IgD-negative memory B cell (primary cell): Measurements from ENCODE around the gene PREX1. TPM values are rescaled to one million over a fixed set of nuclear protein-coding genes. Genes with fewer than 3 reads are reported as not detected.

Source experiments
- H3K27ac Mint-ChIP-seq, 3 donors: one replicate each; pipeline ENCODE4 v1.8.0; 2020 to 2022; ENCODE audit warnings: mild to moderate bottlenecking in 3 of 3, mixed read lengths in 3 of 3, moderate library complexity in 1 of 3
- H3K27me3 Mint-ChIP-seq: one replicate; pipeline ENCODE4 v1.8.0; 2021; ENCODE audit warnings: mixed read lengths
- H3K36me3 Mint-ChIP-seq: one replicate; pipeline ENCODE4 v1.8.0; 2020; ENCODE audit warnings: mild to moderate bottlenecking, mixed read lengths
- H3K4me1 Mint-ChIP-seq, 3 donors: one replicate each; pipeline ENCODE4 v1.8.0; 2020 to 2022; ENCODE audit warnings: mixed read lengths in 3 of 3, mild to moderate bottlenecking in 1 of 3
- H3K4me3 Mint-ChIP-seq, 4 donors: one replicate each; pipeline ENCODE4 v1.8.0; 2020 to 2022; ENCODE audit warnings: mild to moderate bottlenecking in 4 of 4, mixed read lengths in 4 of 4, moderate library complexity in 3 of 4
- H3K9me3 Mint-ChIP-seq, 3 donors: one replicate each; pipeline ENCODE4 v1.8.0; 2020 to 2021; ENCODE audit warnings: mixed read lengths in 3 of 3, mild to moderate bottlenecking in 1 of 3
- polyA plus RNA-seq: library from polyadenylated mRNA; unstranded; fragments of 300-500 nt; fragmentation: Illumina TruSeq; gene quantifications from one replicate; pipeline ENCODE4 v1.2.3, GENCODE V29; 2021

Gene PREX1
- polyA plus RNA-seq, 1 donor from 2014 or later = 41.7 TPM

DNA sequence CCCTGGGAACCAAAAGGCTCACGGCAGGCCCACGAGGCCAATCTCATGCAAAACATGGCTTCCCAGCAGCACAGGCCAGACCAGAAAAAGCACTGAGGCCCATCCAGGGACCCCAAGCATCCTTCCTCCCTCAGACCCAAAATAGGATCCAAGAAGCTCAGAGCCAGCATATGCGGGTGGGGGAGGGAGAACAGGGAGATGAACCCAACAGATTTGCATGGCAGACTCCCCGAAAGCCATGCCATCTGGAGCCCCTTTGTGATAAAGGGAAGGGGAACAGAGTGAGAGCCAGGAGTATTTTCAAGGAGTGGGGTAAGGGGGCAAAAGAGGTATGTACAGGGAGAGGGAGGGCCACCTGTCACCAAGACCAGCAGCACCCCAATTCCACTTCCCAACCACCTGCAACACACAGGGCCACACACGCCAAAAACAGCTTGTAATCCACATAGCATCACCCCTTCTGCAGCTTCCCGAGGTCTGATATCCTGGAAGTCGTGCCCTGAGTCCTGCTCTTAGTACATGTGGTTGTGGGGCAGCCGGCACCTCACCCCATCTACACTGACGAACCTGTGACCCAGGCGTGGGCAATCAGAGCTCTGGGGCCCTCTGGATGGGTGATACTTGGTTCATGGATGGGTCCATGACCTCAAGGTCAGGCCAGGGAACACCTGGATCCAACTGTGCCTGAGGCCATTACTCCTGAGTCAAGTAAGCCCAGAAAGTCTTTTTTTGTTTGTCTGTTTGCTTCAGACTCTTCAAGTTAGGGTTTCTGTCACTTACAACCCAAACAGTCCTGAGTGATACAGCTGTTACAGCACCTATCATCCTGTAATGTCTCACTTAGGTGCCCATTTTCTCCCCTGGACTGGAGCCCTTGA lies 24.4 kb downstream of the PREX1 start:
- Mint-ChIP-seq H3K9me3 (peaks cover 0 to 2% (median 0%) of the 10 kb centered on the region in 3 donors), H3K27ac (peak overlapping the region in 1 of 3 donors; percentile 81), H3K4me1 (peaks cover 46 to 78% (median 56%) of the 10 kb centered on the region in 3 donors), H3K36me3 (peaks cover 16% of the 10 kb centered on the region), H3K27me3 (no peaks in the 10 kb centered on the region), H3K4me3 (peak overlapping the region in 1 of 4 donors; percentile 88)

DNA sequence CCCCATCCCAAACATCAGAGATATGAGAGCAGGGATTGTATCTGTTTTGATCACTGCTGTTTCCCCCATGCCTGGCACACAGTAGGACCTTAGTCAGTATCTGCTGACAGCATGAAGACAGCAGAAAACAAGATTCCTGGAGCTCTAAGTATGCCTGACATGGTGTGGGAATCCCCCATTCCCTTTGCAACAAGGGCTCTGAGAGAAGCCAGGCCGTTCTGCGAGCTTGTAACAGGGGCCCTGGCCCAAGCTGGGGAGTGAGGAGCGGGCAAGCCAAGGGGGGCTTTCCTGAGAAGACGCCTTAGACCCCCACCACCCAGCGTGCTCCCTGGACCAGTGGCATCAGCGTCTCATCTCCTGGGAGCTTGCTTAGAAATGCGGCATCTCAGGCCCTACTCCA lies 25.2 kb downstream of the PREX1 start:
- Mint-ChIP-seq H3K27ac (peak overlapping the region in 2 of 3 donors; percentile 61), H3K36me3 (peaks cover 19% of the 10 kb centered on the region), H3K9me3 (peaks cover 0 to 2% (median 0%) of the 10 kb centered on the region in 3 donors), H3K4me3 (peak overlapping the region in 1 of 4 donors; percentile 88), H3K4me1 (peaks cover 53 to 86% (median 64%) of the 10 kb centered on the region in 3 donors), H3K27me3 (no peaks in the 10 kb centered on the region)

GRCh38 chr20:48802216-48802615 lies 25.6 kb downstream of the PREX1 start:
- peak overlapping the region; percentile 6 to 64 (median 61) for H3K27ac Mint-ChIP-seq
- H3K27me3 Mint-ChIP-seq = no peaks in the 10 kb centered on the region
- H3K9me3 Mint-ChIP-seq = peaks cover 0 to 2% (median 0%) of the 10 kb centered on the region in 3 donors
- peaks cover 58 to 90% (median 67%) of the 10 kb centered on the region in 3 donors for H3K4me1 Mint-ChIP-seq
- peak overlapping the region in 2 of 4 donors; percentile 15 to 23 for H3K4me3 Mint-ChIP-seq
- H3K36me3 Mint-ChIP-seq = peaks cover 15% of the 10 kb centered on the region

GRCh38 chr20:48801197-48801596 lies 26.6 kb downstream of the PREX1 start:
- Mint-ChIP-seq H3K9me3 (no peaks in the 10 kb centered on the region), H3K27ac (peak overlapping the region; percentile 19 to 88 (median 73)), H3K27me3 (no peaks in the 10 kb centered on the region), H3K36me3 (peaks cover 10% of the 10 kb centered on the region), H3K4me3 (no peak overlapping the region), H3K4me1 (peaks cover 55 to 87% (median 66%) of the 10 kb centered on the region in 3 donors)

DNA sequence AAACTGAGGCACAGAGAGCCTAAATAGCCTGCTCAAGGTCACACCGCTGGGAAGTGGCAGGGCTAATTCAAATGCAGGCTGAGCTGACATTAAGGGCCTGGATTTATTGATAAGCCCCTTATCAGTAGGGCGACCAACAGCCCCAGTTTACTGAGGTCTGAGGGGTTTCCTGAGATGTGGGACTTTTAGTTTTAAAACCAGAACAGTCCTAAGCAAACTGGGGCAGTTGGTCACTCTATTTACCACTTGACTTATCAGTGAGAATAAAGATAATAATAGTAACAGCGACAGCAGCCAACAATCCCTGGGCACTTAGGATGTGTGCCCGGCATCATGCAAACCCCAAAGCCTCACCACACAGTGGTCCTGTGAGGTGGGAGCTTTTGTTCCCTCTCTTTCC lies 27.6 kb downstream of the PREX1 start:
- Mint-ChIP-seq H3K9me3 (no peaks in the 10 kb centered on the region), H3K4me1 (peaks cover 60 to 89% (median 70%) of the 10 kb centered on the region in 3 donors), H3K36me3 (peaks cover 11% of the 10 kb centered on the region), H3K27ac (peak overlapping the region in 2 of 3 donors; percentile 19 to 88), H3K4me3 (peak overlapping the region in 1 of 4 donors; percentile 8), H3K27me3 (no peaks in the 10 kb centered on the region)

- no peaks in the 10 kb centered on the region for H3K9me3 Mint-ChIP-seq
- peaks cover 65 to 89% (median 75%) of the 10 kb centered on the region in 3 donors for H3K4me1 Mint-ChIP-seq
- peak overlapping the region in 1 of 4 donors; percentile 17 for H3K4me3 Mint-ChIP-seq
- peak overlapping the region in 2 of 3 donors; percentile 47 to 73 for H3K27ac Mint-ChIP-seq
- H3K36me3 Mint-ChIP-seq = peaks cover 11% of the 10 kb centered on the region
- no peaks in the 10 kb centered on the region for H3K27me3 Mint-ChIP-seq
Observed at GRCh38 chr20:48799328-48800105, 28.3 kb downstream of the PREX1 start.

DNA sequence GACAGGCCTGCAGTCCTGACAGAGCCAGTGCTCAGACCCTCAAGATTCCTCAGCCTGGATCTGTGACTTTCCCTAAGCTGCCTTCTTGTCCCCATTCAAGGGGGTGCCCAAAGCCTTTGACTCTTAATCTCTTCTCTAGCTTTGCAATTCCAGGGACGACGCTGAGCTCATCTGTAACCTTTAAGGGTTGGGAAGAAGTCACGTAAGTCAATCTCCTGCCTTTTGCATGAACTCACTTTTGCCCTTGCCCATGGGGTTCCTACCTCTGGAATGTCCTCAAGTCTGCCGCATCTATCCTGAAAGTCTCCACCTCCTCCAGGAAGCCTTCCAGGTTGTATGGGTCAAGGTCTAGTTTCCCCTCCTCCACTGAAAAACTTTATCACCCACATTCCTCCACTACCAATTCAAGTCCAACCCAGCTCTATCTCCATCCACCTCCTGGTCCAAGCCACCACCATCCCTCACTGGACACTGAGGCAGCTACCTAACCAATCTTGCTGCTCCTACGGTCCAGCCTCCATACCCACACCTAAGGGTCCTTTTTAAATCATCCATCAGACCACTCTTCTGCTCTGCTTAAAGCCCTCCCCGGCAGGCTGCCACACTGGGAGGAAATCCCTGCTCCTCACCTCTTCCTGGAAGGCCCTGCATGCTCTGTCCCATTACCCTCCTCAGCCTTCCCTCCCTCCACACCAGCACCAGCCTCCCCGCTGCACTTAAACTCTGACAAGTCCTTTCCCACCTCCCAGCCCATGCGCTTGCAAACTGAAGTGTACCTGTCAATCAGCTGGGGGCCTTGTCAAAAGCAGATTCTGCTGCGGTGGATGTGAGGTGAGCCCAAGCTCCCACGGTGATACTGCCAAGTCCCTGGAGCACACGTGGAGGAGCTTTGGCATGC lies 29.7 kb downstream of the PREX1 start:
- peaks cover 61 to 82% (median 65%) of the 10 kb centered on the region in 3 donors for H3K4me1 Mint-ChIP-seq
- H3K27me3 Mint-ChIP-seq = no peaks in the 10 kb centered on the region

GRCh38 chr20:48797275-48797825 lies 30.4 kb downstream of the PREX1 start:
- Mint-ChIP-seq H3K4me3 (peak overlapping the region in 2 of 4 donors; percentile 86 to 91), H3K27me3 (no peaks in the 10 kb centered on the region), H3K27ac (peak overlapping the region in 2 of 3 donors; percentile 36 to 95), H3K9me3 (no peaks in the 10 kb centered on the region), H3K4me1 (peaks cover 53 to 76% (median 58%) of the 10 kb centered on the region in 3 donors), H3K36me3 (peaks cover 10% of the 10 kb centered on the region)

More for the DNA sequence above, 29.7 kb downstream of the PREX1 start:
- H3K36me3 Mint-ChIP-seq = peaks cover 11% of the 10 kb centered on the region
- H3K4me3 Mint-ChIP-seq = peak overlapping the region in 2 of 4 donors; percentile 86 to 91
- H3K9me3 Mint-ChIP-seq = no peaks in the 10 kb centered on the region
- peak overlapping the region; percentile 36 to 95 (median 69) for H3K27ac Mint-ChIP-seq

DNA sequence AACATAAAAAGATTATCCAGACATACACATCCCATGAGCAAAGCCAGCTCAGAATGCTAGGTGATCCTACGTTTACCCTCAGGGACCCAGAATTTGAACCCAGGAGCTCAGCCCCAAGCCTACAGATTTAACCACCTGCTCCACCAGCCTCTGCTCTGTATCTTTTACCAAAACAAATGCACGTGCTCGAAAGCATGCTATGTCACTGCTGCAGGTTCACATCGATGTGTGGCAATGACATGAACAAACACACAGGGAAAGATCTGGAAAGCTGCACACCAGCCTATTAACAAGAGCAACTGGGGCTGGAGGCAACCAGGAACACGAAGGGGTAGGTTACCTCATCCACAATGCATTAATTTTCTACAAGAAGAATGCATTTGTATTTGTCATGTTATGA lies 32.1 kb downstream of the PREX1 start:
- Mint-ChIP-seq H3K27me3 (no peaks in the 10 kb centered on the region), H3K27ac (peak overlapping the region in 1 of 3 donors; percentile 33), H3K4me3 (peak overlapping the region in 1 of 4 donors; percentile 63), H3K9me3 (no peaks in the 10 kb centered on the region), H3K4me1 (peaks cover 51 to 73% (median 57%) of the 10 kb centered on the region in 3 donors), H3K36me3 (peaks cover 4% of the 10 kb centered on the region)

- no peaks in the 10 kb centered on the region for H3K27me3 Mint-ChIP-seq
- H3K36me3 Mint-ChIP-seq = peaks cover 4% of the 10 kb centered on the region
- peak overlapping the region in 2 of 3 donors; percentile 13 to 33 for H3K27ac Mint-ChIP-seq
- H3K4me3 Mint-ChIP-seq = no peak overlapping the region
- H3K4me1 Mint-ChIP-seq = peaks cover 54 to 73% (median 61%) of the 10 kb centered on the region in 3 donors
- no peaks in the 10 kb centered on the region for H3K9me3 Mint-ChIP-seq
Observed at GRCh38 chr20:48794816-48795457, 32.9 kb downstream of the PREX1 start.

- Mint-ChIP-seq H3K9me3 (no peaks in the 10 kb centered on the region), H3K27me3 (no peaks in the 10 kb centered on the region), H3K4me3 (no peak overlapping the region), H3K4me1 (peaks cover 57 to 74% (median 67%) of the 10 kb centered on the region in 3 donors), H3K36me3 (peaks cover 4% of the 10 kb centered on the region), H3K27ac (peak overlapping the region; percentile 13 to 83 (median 50))
Observed at GRCh38 chr20:48794360-48794759, 33.4 kb downstream of the PREX1 start.

DNA sequence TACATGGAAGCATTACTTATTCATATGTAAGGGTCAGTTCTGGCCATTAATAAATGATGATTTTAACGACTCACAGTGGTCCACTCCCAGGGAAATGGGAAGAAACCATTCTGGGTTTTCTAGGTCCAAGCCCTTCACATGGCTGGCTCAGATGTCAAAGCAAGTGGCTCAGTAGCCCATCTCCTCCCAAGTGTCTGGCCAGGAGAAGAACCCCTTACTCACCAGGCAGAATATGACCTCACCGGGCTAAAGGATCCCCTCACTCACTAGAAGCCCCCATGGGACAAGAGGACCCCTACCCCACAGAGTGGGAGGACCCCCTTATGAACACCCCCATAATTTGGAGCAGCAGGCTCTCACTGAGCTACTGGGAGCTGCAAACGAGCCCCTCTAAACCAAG lies 34.0 kb downstream of the PREX1 start:
- Mint-ChIP-seq H3K36me3 (peaks cover 4% of the 10 kb centered on the region), H3K4me1 (peaks cover 63 to 74% (median 68%) of the 10 kb centered on the region in 3 donors), H3K4me3 (peak overlapping the region in 1 of 4 donors; percentile 47), H3K27me3 (no peaks in the 10 kb centered on the region), H3K9me3 (no peaks in the 10 kb centered on the region), H3K27ac (peak overlapping the region; percentile 13 to 83 (median 74))

DNA sequence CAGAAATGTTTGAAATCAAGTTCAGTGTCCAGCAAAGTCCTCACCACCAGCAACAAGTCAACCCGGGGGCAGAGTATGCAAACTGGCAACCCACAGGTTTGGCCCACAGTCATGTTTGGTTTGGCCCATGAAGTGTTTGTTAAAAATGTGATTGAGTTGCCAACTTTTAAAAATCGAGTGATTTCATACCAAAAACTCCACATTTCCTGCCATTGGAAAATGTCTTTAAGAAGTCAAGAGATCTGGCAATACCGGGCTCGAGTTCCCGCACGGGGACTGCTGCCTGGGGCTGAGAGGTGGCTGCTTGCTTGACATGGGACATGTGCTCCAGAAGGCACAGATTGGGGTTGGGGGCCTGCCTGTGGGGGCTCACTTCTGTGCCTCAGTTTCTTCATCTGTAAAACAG lies 36.1 kb downstream of the PREX1 start:
- H3K27me3 Mint-ChIP-seq = no peaks in the 10 kb centered on the region
- H3K36me3 Mint-ChIP-seq = peaks cover 1% of the 10 kb centered on the region
- H3K9me3 Mint-ChIP-seq = no peaks in the 10 kb centered on the region
- peaks cover 60 to 78% (median 68%) of the 10 kb centered on the region in 3 donors for H3K4me1 Mint-ChIP-seq
- H3K4me3 Mint-ChIP-seq = peak overlapping the region in 2 of 4 donors; percentile 43 to 84
- H3K27ac Mint-ChIP-seq = peak overlapping the region; percentile 54 to 81 (median 72)
